Measurements from ENCODE around the gene WLS.

WLS gene

DNA sequence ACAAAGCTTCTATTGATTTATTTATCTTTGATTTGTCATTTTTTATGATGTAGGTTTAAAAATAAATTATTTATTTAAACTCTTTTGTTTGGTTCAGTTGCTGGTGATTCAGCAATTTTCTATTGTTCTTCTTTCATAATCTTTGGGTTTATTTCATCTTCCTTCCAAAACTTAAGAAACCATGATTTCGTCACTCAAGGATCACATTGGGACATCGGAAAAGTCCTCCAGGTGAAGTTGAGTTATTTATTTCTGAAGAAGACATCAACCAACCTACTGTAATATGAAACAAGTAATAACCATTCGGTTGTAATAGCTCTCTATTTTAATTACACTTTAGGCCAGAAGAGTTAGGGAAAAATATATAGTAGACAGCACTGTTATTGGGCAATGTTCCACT is 23.0 kb upstream of the WLS start:
- Histone ChIP-seq H3K9me3 (ENCODE audit: control insufficient read depth in 1 of 2, low read length in 2 of 2) (no peaks in the 10 kb centered on the region), H3K4me1 (ENCODE audit: control insufficient read depth in 1 of 2, insufficient read depth in 2 of 2, low read length in 2 of 2) (peaks cover 0 to 3% of the 10 kb centered on the region in 2 donors), H3K27ac (ENCODE audit: low read length) (no peak overlapping the region), H3K4me3 (ENCODE audit: low read depth in 1 of 2, low read length in 2 of 2) (no peak overlapping the region), H3K36me3 (ENCODE audit: control insufficient read depth in 1 of 2, insufficient read depth in 2 of 2, low read length in 2 of 2) (no peaks in the 10 kb centered on the region), H3K27me3 (ENCODE audit: low read depth, low read length) (no peaks in the 10 kb centered on the region)

DNA sequence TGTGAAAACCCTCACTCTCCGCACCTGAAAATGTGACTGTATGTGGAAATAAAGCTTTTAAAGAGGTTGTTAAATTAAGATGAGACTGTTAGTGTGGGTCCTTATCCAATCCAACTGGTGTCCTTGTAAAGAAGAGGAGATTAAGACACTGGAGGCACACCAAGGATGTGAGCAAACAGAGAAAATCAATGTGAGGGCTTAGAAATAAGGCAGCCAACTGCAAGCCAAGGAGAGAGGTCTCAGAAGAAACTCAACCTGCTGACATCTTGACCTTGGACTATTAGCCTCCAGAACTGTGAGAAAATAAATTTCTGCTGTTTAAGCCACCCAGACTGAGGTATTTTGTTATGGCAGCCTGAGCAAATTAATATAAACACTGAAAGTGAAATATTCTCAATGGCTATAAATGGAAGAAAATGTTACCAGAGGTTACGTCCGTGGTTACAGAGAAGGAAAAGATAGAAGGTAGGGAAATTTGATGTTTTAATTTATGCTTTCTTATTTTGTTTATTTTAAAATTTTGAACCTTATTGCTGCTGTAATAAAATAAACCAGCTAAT is 22.4 kb upstream of the WLS start:
- H3K4me3 ChIP-seq (ENCODE audit: low read depth in 1 of 2, low read length in 2 of 2) = no peak overlapping the region
- no peaks in the 10 kb centered on the region for H3K36me3 ChIP-seq (ENCODE audit: control insufficient read depth in 1 of 2, insufficient read depth in 2 of 2, low read length in 2 of 2)
- H3K27me3 ChIP-seq (ENCODE audit: low read depth, low read length) = no peaks in the 10 kb centered on the region
- no peaks in the 10 kb centered on the region for H3K9me3 ChIP-seq (ENCODE audit: control insufficient read depth in 1 of 2, low read length in 2 of 2)
- no peak overlapping the region for H3K27ac ChIP-seq (ENCODE audit: low read length)
- peaks cover 0 to 3% of the 10 kb centered on the region in 2 donors for H3K4me1 ChIP-seq (ENCODE audit: control insufficient read depth in 1 of 2, insufficient read depth in 2 of 2, low read length in 2 of 2)

GRCh38 chr1:68237040-68237439 is 4.7 kb upstream of the WLS start:
- Histone ChIP-seq H3K4me1 (ENCODE audit: control insufficient read depth in 1 of 2, insufficient read depth in 2 of 2, low read length in 2 of 2) (peaks cover 0 to 4% of the 10 kb centered on the region in 2 donors), H3K27ac (ENCODE audit: low read length) (no peak overlapping the region), H3K9me3 (ENCODE audit: control insufficient read depth in 1 of 2, low read length in 2 of 2) (no peaks in the 10 kb centered on the region), H3K36me3 (ENCODE audit: control insufficient read depth in 1 of 2, insufficient read depth in 2 of 2, low read length in 2 of 2) (no peaks in the 10 kb centered on the region), H3K4me3 (ENCODE audit: low read depth in 1 of 2, low read length in 2 of 2) (no peak overlapping the region), H3K27me3 (ENCODE audit: low read depth, low read length) (no peaks in the 10 kb centered on the region)

- Histone ChIP-seq H3K9me3 (ENCODE audit: control insufficient read depth in 1 of 2, low read length in 2 of 2) (no peaks in the 10 kb centered on the region), H3K4me3 (ENCODE audit: low read depth in 1 of 2, low read length in 2 of 2) (no peak overlapping the region), H3K36me3 (ENCODE audit: control insufficient read depth in 1 of 2, insufficient read depth in 2 of 2, low read length in 2 of 2) (no peaks in the 10 kb centered on the region), H3K27ac (ENCODE audit: low read length) (no peak overlapping the region), H3K4me1 (ENCODE audit: control insufficient read depth in 1 of 2, insufficient read depth in 2 of 2, low read length in 2 of 2) (peaks cover 4% of the 10 kb centered on the region in 2 donors), H3K27me3 (ENCODE audit: low read depth, low read length) (no peaks in the 10 kb centered on the region)
Observed at GRCh38 chr1:68234094-68234493, 1.8 kb upstream of the WLS start.

- no peaks in the 10 kb centered on the region for H3K36me3 ChIP-seq (ENCODE audit: control insufficient read depth in 1 of 2, insufficient read depth in 2 of 2, low read length in 2 of 2)
- no peaks in the 10 kb centered on the region for H3K9me3 ChIP-seq (ENCODE audit: control insufficient read depth in 1 of 2, low read length in 2 of 2)
- H3K27me3 ChIP-seq (ENCODE audit: low read depth, low read length) = no peaks in the 10 kb centered on the region
- peak overlapping the region; percentile 82 to 97 for H3K4me3 ChIP-seq (ENCODE audit: low read depth in 1 of 2, low read length in 2 of 2)
- H3K27ac ChIP-seq (ENCODE audit: low read length) = peak overlapping the region; percentile 96
- H3K4me1 ChIP-seq (ENCODE audit: control insufficient read depth in 1 of 2, insufficient read depth in 2 of 2, low read length in 2 of 2) = peaks cover 4 to 10% of the 10 kb centered on the region in 2 donors
Observed at GRCh38 chr1:68233202-68233601, 879 bp upstream of the WLS start.

GRCh38 chr1:68231627-68232288 is 565 bp downstream of the WLS start:
- Histone ChIP-seq H3K4me3 (ENCODE audit: low read depth in 1 of 2, low read length in 2 of 2) (peak overlapping the region; percentile 82 to 97), H3K36me3 (ENCODE audit: control insufficient read depth in 1 of 2, insufficient read depth in 2 of 2, low read length in 2 of 2) (no peaks in the 10 kb centered on the region), H3K27me3 (ENCODE audit: low read depth, low read length) (no peaks in the 10 kb centered on the region), H3K27ac (ENCODE audit: low read length) (peak overlapping the region; percentile 96), H3K9me3 (ENCODE audit: control insufficient read depth in 1 of 2, low read length in 2 of 2) (no peaks in the 10 kb centered on the region), H3K4me1 (ENCODE audit: control insufficient read depth in 1 of 2, insufficient read depth in 2 of 2, low read length in 2 of 2) (peaks cover 4 to 18% of the 10 kb centered on the region in 2 donors)

DNA sequence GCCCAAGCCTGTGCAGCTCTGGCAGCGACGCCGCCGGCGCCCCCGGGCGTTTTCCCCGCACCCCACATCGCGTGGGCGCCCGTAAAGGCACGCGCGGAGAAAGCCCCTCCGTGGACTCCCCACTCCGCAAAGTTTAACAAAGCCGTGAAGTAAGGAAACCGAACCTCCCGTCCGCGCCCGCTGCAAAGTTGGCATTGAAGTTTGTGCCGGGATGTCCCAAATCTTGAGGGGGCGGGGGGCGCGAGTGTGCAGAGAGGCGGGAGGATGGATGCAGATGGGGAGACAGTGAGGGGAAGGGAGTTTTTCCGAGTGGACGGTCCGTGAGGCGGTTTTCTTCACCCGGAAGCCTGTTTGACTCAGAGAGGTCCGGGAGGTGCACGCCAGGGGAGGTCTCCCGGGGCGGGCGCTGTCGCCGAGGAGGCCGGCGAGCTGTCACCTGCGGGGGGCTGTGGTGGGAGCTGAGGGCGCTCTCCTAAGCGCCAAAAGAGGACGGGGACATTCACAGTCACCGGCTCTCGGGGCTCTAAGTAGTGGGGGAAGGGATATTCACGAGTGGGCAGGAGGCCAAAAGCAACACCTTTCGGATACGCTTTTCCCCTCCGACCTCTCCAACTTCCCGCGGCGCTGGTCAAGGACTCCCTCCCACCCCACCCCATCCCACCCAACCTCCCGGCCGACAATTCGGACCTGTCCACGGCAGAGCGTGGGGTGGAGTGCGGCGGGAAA is 1.3 kb downstream of the WLS start:
- H3K4me3 ChIP-seq (ENCODE audit: low read depth in 1 of 2, low read length in 2 of 2) = peak overlapping the region; percentile 82 to 97
- H3K36me3 ChIP-seq (ENCODE audit: control insufficient read depth in 1 of 2, insufficient read depth in 2 of 2, low read length in 2 of 2) = no peaks in the 10 kb centered on the region
- H3K27me3 ChIP-seq (ENCODE audit: low read depth, low read length) = no peaks in the 10 kb centered on the region
- H3K9me3 ChIP-seq (ENCODE audit: control insufficient read depth in 1 of 2, low read length in 2 of 2) = no peaks in the 10 kb centered on the region
- H3K4me1 ChIP-seq (ENCODE audit: control insufficient read depth in 1 of 2, insufficient read depth in 2 of 2, low read length in 2 of 2) = peaks cover 4 to 18% of the 10 kb centered on the region in 2 donors
- peak overlapping the region; percentile 45 for H3K27ac ChIP-seq (ENCODE audit: low read length)

DNA sequence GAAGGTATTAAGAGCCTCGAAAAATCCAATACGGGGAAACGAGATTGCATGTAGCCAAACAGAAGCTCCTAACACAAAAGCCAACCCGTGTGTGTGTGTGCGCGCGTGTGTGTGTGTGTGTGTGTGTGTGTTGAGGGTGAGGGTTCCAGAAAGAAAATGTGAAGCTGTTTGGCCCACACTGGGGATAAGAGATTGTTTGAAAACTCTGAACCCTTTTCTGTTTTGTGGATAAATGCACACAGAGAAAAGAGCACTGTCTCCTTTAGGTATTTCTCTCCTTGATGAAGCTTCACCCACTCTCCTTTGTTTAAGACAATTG is 1.9 kb downstream of the WLS start:
- H3K27me3 ChIP-seq (ENCODE audit: low read depth, low read length) = no peaks in the 10 kb centered on the region
- peaks cover 4 to 18% of the 10 kb centered on the region in 2 donors for H3K4me1 ChIP-seq (ENCODE audit: control insufficient read depth in 1 of 2, insufficient read depth in 2 of 2, low read length in 2 of 2)
- H3K27ac ChIP-seq (ENCODE audit: low read length) = peak overlapping the region; percentile 45
- H3K36me3 ChIP-seq (ENCODE audit: control insufficient read depth in 1 of 2, insufficient read depth in 2 of 2, low read length in 2 of 2) = no peaks in the 10 kb centered on the region
- no peaks in the 10 kb centered on the region for H3K9me3 ChIP-seq (ENCODE audit: control insufficient read depth in 1 of 2, low read length in 2 of 2)
- peak overlapping the region; percentile 82 to 97 for H3K4me3 ChIP-seq (ENCODE audit: low read depth in 1 of 2, low read length in 2 of 2)

- H3K27me3 ChIP-seq (ENCODE audit: low read depth, low read length) = no peaks in the 10 kb centered on the region
- no peaks in the 10 kb centered on the region for H3K9me3 ChIP-seq (ENCODE audit: control insufficient read depth in 1 of 2, low read length in 2 of 2)
- H3K27ac ChIP-seq (ENCODE audit: low read length) = peak overlapping the region; percentile 45
- H3K36me3 ChIP-seq (ENCODE audit: control insufficient read depth in 1 of 2, insufficient read depth in 2 of 2, low read length in 2 of 2) = no peaks in the 10 kb centered on the region
- peaks cover 4 to 18% of the 10 kb centered on the region in 2 donors for H3K4me1 ChIP-seq (ENCODE audit: control insufficient read depth in 1 of 2, insufficient read depth in 2 of 2, low read length in 2 of 2)
- peak overlapping the region; percentile 82 to 97 for H3K4me3 ChIP-seq (ENCODE audit: low read depth in 1 of 2, low read length in 2 of 2)
Observed at GRCh38 chr1:68229650-68230483, 2.5 kb downstream of the WLS start.

DNA sequence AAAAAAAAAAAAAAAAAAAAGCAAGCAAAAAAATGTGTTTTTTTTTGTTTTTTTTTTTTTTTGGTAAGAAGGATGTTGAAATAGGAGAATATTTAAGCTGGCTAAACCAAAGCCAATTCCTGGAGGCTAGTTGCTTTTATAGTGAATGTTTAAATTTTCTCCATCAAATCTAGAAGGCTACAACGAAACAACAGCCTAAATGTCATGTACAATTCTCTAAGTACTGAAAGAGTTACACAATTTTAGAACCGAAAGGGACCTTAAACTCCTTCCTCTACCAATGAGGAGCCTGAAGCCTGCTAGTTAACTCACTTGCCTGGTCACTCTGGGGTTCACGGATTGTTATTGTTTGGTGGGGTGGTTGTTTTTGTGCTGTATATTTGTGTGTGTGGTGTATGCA is 3.5 kb downstream of the WLS start:
- no peaks in the 10 kb centered on the region for H3K27me3 ChIP-seq (ENCODE audit: low read depth, low read length)
- H3K4me3 ChIP-seq (ENCODE audit: low read depth in 1 of 2, low read length in 2 of 2) = peak overlapping the region; percentile 5 to 82
- no peaks in the 10 kb centered on the region for H3K9me3 ChIP-seq (ENCODE audit: control insufficient read depth in 1 of 2, low read length in 2 of 2)
- H3K4me1 ChIP-seq (ENCODE audit: control insufficient read depth in 1 of 2, insufficient read depth in 2 of 2, low read length in 2 of 2) = peaks cover 8 to 22% of the 10 kb centered on the region in 2 donors
- no peaks in the 10 kb centered on the region for H3K36me3 ChIP-seq (ENCODE audit: control insufficient read depth in 1 of 2, insufficient read depth in 2 of 2, low read length in 2 of 2)
- H3K27ac ChIP-seq (ENCODE audit: low read length) = peak overlapping the region; percentile 45

DNA sequence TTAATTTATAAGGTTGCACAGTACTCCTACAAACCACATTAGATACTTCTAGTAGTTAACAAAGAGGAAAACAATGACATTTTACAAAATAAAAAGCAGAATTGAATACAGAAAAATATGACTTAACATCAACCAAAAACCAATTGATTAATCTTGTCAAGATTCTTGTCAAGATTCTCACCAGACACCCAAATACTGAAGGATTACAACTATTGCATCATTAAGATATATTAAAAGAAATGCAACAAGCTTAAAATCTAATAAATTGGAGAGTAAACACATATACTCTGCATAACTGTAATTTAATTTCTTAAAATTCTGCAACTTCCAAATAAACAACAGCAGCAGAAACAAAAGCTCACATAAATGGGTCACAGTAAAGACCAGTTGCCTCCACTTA is 4.7 kb downstream of the WLS start:
- Histone ChIP-seq H3K27ac (ENCODE audit: low read length) (no peak overlapping the region), H3K36me3 (ENCODE audit: control insufficient read depth in 1 of 2, insufficient read depth in 2 of 2, low read length in 2 of 2) (no peaks in the 10 kb centered on the region), H3K4me3 (ENCODE audit: low read depth in 1 of 2, low read length in 2 of 2) (peak overlapping the region in 1 of 2 donors; percentile 23), H3K27me3 (ENCODE audit: low read depth, low read length) (no peaks in the 10 kb centered on the region), H3K9me3 (ENCODE audit: control insufficient read depth in 1 of 2, low read length in 2 of 2) (no peaks in the 10 kb centered on the region), H3K4me1 (ENCODE audit: control insufficient read depth in 1 of 2, insufficient read depth in 2 of 2, low read length in 2 of 2) (peaks cover 4 to 25% of the 10 kb centered on the region in 2 donors)

Data from muscle layer of duodenum (tissue), 2 donors.